GM21529 (cell line): Measurements from ENCODE around the gene PCNT.
"Not testable (repeated sequence)": the region's sequence is repeated elsewhere in the genome, so short reads cannot be mapped to it uniquely, and the experiment has no call there.

Source experiments
- ATAC-seq: cut with Tn5 transposase; IDR thresholded peaks from one replicate; pipeline ENCODE4 v1.9.1; 2021; ENCODE audit not compliant: unreplicated experiment

The PCNT gene

GRCh38 chr21:46423546-46424038 is 99.6 kb downstream of the PCNT start:
- no peak for ATAC-seq

GRCh38 chr21:46424039-46424591 is 100.2 kb downstream of the PCNT start:
- ATAC-seq, result no peak

GRCh38 chr21:46424621-46425020 is 100.7 kb downstream of the PCNT start:
- no peak for ATAC-seq

- no peak for ATAC-seq
Observed at GRCh38 chr21:46425041-46425440, 101.1 kb downstream of the PCNT start.

- no peak for ATAC-seq
Observed at GRCh38 chr21:46425571-46425970, 101.6 kb downstream of the PCNT start.

- ATAC-seq, result no peak
Observed at GRCh38 chr21:46426313-46427046, 102.5 kb downstream of the PCNT start.

- ATAC-seq, result no peak
Observed at GRCh38 chr21:46427516-46427915, 103.6 kb downstream of the PCNT start.

- no peak for ATAC-seq
Observed at GRCh38 chr21:46428286-46428685, 104.3 kb downstream of the PCNT start.

- ATAC-seq, result no peak
Observed at GRCh38 chr21:46428987-46429710, 105.2 kb downstream of the PCNT start.

GRCh38 chr21:46429754-46430681 is 106.1 kb downstream of the PCNT start:
- no peak for ATAC-seq

GRCh38 chr21:46431448-46431847 is 107.5 kb downstream of the PCNT start:
- ATAC-seq, result no peak

- no peak for ATAC-seq
Observed at GRCh38 chr21:46431884-46432488, 108.0 kb downstream of the PCNT start.

GRCh38 chr21:46433116-46433515 is 109.2 kb downstream of the PCNT start:
- ATAC-seq, result not testable (repeated sequence)

- ATAC-seq, result no peak
Observed at GRCh38 chr21:46434322-46434958, 110.5 kb downstream of the PCNT start.

- no peak for ATAC-seq
Observed at GRCh38 chr21:46435786-46436227, 111.9 kb downstream of the PCNT start.

GRCh38 chr21:46436621-46437020 is 112.7 kb downstream of the PCNT start:
- ATAC-seq, result no peak

GRCh38 chr21:46437096-46437498 is 113.1 kb downstream of the PCNT start:
- no peak for ATAC-seq

- ATAC-seq, result no peak
Observed at GRCh38 chr21:46437511-46437910, 113.6 kb downstream of the PCNT start.

GRCh38 chr21:46438241-46438640 is 114.3 kb downstream of the PCNT start:
- no peak for ATAC-seq

- no peak for ATAC-seq
Observed at GRCh38 chr21:46439906-46440305, 116.0 kb downstream of the PCNT start.
